ENCODE measurements around the gene KCNV2. TPM values are rescaled to one million over a fixed set of nuclear protein-coding genes. Genes with fewer than 3 reads are reported as not detected.

KCNV2 gene
- total RNA-seq, 2 experiments from 2014 or later, result not detected

DNA sequence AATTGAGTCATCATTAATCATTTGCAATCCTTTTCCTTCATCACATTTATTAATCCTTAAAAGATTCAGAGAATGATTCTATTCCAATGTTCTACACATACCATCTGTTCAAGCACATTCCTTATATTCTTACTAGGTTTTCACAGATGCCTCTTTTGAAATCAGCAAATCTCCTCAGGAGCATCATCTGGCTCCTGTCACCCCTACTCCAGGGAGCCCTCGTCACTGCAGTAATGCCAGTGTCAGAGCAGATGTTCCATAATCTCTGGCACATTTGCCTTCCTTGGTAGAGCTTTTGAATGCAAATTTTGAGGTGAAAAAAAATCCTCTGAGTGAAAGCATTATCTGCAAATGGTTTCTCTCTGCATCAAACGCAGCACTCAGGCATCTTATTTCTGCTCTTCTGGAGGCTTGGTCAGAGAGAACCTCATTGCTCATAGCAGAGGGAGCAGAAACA is 7.6 kb upstream of the KCNV2 start:
- intact Hi-C loops (cut with micrococcal nuclease; ENCODE audit: unreplicated experiment), result no loop called here
- H3K4me3 ChIP-seq (ENCODE audit: low read depth, low read length, poor library complexity, severe bottlenecking), result no peak overlapping the region
- peaks cover 8% of the 10 kb centered on the region for H3K4me1 ChIP-seq (ENCODE audit: insufficient read depth, low read length, poor library complexity, severe bottlenecking)
- no TSS peak for BruUV-seq (replicated peaks)
- peak; percentile 6 for DNase-seq (ENCODE audit: low spot score)
- H3K27ac ChIP-seq (ENCODE audit: low read depth, low read length, poor library complexity, severe bottlenecking), result no peak overlapping the region
- no peak for TF ChIP-seq EZH2phosphoT487 (IDR thresholded peaks at IDR 0.05; ENCODE audit: borderline replicate concordance, low read depth, low read length)
- TF ChIP-seq, protein P1, sequence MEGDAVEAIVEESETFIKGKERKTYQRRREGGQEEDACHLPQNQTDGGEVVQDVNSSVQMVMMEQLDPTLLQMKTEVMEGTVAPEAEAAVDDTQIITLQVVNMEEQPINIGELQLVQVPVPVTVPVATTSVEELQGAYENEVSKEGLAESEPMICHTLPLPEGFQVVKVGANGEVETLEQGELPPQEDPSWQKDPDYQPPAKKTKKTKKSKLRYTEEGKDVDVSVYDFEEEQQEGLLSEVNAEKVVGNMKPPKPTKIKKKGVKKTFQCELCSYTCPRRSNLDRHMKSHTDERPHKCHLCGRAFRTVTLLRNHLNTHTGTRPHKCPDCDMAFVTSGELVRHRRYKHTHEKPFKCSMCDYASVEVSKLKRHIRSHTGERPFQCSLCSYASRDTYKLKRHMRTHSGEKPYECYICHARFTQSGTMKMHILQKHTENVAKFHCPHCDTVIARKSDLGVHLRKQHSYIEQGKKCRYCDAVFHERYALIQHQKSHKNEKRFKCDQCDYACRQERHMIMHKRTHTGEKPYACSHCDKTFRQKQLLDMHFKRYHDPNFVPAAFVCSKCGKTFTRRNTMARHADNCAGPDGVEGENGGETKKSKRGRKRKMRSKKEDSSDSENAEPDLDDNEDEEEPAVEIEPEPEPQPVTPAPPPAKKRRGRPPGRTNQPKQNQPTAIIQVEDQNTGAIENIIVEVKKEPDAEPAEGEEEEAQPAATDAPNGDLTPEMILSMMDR (conservative IDR thresholded peaks at IDR 0.05; ENCODE audit: low read length), result no peak
- ChIA-PET POLR2A (interaction anchor here (0.6 to 1.8 kb wide), 4 partner anchors 10 to 398 kb away, joined by 3 to 12 read pairs (median 4); no protein-coding TSS in a partner anchor), CTCF (ENCODE audit: unreplicated experiment) (no interaction called here)
- H3K79me2 ChIP-seq (ENCODE audit: insufficient read depth, low read depth, low read length), result no peaks in the 10 kb centered on the region
- H2AFZ ChIP-seq (ENCODE audit: low read length), result no peak overlapping the region
- no peaks in the 10 kb centered on the region for H3K36me3 ChIP-seq (ENCODE audit: insufficient read depth, low read length)
- H3K4me2 ChIP-seq (ENCODE audit: low read length), result peak overlapping the region; percentile 18; the same call in 1 of the 2 replicates
- no peaks in the 10 kb centered on the region for H3K9me2 ChIP-seq (ENCODE audit: insufficient read depth, low read length)
- no peaks in the 10 kb centered on the region for H4K20me1 ChIP-seq (ENCODE audit: insufficient read depth, low read length)
- no peaks in the 10 kb centered on the region for H3K9me3 ChIP-seq (ENCODE audit: low read length)

DNA sequence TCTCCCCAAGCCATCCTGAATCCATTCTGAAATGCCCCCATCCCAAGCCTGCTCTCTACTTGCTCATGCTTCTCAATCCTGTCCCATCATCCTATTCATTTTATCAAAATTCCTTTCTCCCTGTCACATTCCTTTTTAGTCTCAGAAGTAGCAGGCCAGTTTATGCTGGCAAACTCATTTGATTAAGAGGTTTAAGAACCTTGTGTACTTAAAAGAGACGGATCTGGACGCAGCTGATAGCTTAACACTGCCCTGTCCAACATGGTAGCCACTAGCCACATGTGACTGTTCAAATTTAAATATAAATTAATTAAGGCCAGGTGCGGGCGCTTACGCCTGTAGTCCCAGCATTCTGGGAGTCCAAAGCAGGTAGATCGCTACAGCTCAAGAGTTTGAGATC is 5.6 kb upstream of the KCNV2 start:
- no peak overlapping the region for H3K27ac ChIP-seq (ENCODE audit: low read depth, low read length, poor library complexity, severe bottlenecking)
- POLR2A ChIA-PET, result no interaction called here

More for the DNA sequence above, 5.6 kb upstream of the KCNV2 start:
- no peaks in the 10 kb centered on the region for H3K79me2 ChIP-seq (ENCODE audit: insufficient read depth, low read depth, low read length)
- no peak for TF ChIP-seq EZH2phosphoT487 (IDR thresholded peaks at IDR 0.05; ENCODE audit: borderline replicate concordance, low read depth, low read length)
- TF ChIP-seq, protein P1 (conservative IDR thresholded peaks at IDR 0.05; ENCODE audit: low read length), result no peak
- H3K4me2 ChIP-seq (ENCODE audit: low read length), result no peak overlapping the region
- no peaks in the 10 kb centered on the region for H4K20me1 ChIP-seq (ENCODE audit: insufficient read depth, low read length)
- no peak overlapping the region for H3K4me3 ChIP-seq (ENCODE audit: low read depth, low read length, poor library complexity, severe bottlenecking)
- no peaks in the 10 kb centered on the region for H3K9me2 ChIP-seq (ENCODE audit: insufficient read depth, low read length)
- H3K4me1 ChIP-seq (ENCODE audit: insufficient read depth, low read length, poor library complexity, severe bottlenecking), result peaks cover 8% of the 10 kb centered on the region
- H3K9me3 ChIP-seq (ENCODE audit: low read length), result no peaks in the 10 kb centered on the region
- no peak for DNase-seq (ENCODE audit: low spot score)
- H3K36me3 ChIP-seq (ENCODE audit: insufficient read depth, low read length), result no peaks in the 10 kb centered on the region
- no TSS peak for BruUV-seq (replicated peaks)
- no peak overlapping the region for H2AFZ ChIP-seq (ENCODE audit: low read length)
- CTCF ChIA-PET (ENCODE audit: unreplicated experiment), result no interaction called here
- intact Hi-C loops (cut with micrococcal nuclease; ENCODE audit: unreplicated experiment), result no loop called here
